Suprapubic skin (tissue), 4 donors: ENCODE results near the gene HACD2. TPM values are rescaled to one million over a fixed set of nuclear protein-coding genes. Genes with fewer than 3 reads are reported as not detected.

Experiments used
- DNase-seq, 2 donors: peaks; one replicate each; pipeline ENCODE4 v3.0.0-alpha.2; 2019; ENCODE audit warnings: low spot score in 2 of 2
- H3K27ac ChIP-seq: fragments of 200-600 bp; sonication (generic); one replicate; pipeline ENCODE4 v1.5.1; 2019
- H3K27me3 ChIP-seq: fragments of 200-600 bp; sonication (generic); one replicate; pipeline ENCODE4 v1.5.1; 2019
- H3K36me3 ChIP-seq: fragments of 200-600 bp; sonication (generic); one replicate; pipeline ENCODE4 v1.5.1; 2019
- H3K4me1 ChIP-seq: fragments of 200-600 bp; sonication (generic); one replicate; pipeline ENCODE4 v1.5.1; 2019
- H3K4me3 ChIP-seq: fragments of 200-600 bp; sonication (generic); one replicate; pipeline ENCODE4 v1.5.1; 2019; ENCODE audit warnings: mild to moderate bottlenecking
- H3K9me3 ChIP-seq: fragments of 200-600 bp; sonication (generic); one replicate; pipeline ENCODE4 v1.5.1; 2019
- CTCF ChIP-seq, 2 donors: fragments of 200-600 bp in 1 of 2; fragments of 450-650 bp in 1 of 2; sonication (generic) in 1 of 2; IDR thresholded peaks; one replicate each; pipeline ENCODE4 v1.5.1; 2016 to 2019; ENCODE audit warnings: antibody characterized with exemption in 2 of 2, mild to moderate bottlenecking in 1 of 2, moderate library complexity in 1 of 2
- EP300 ChIP-seq: sonication (generic); formaldehyde crosslinking; IDR thresholded peaks from one replicate; pipeline ENCODE4 v1.6.1; 2017; ENCODE audit warnings: antibody characterized with exemption
- POLR2A ChIP-seq, 2 donors: fragments of 450-650 bp; IDR thresholded peaks; one replicate each; pipeline ENCODE4 v1.6.1; 2017; ENCODE audit warnings: antibody characterized with exemption in 2 of 2, mild to moderate bottlenecking in 2 of 2, moderate library complexity in 2 of 2
- POLR2AphosphoS5 ChIP-seq, 3 donors: sonication (generic); formaldehyde crosslinking; IDR thresholded peaks; one replicate each; pipeline ENCODE4 v1.6.1; 2017; ENCODE audit warnings: antibody characterized with exemption in 3 of 3
- WGBS: methylation state at CpG from one replicate; pipeline ENCODE4 v1.1.5; 2018; 5-methylcytosine and 5-hydroxymethylcytosine counted together
- total RNA-seq, 4 donors: library from RNA; depleted of rRNA; stranded (reverse); fragments of >200 nt; gene quantifications; one replicate each; pipeline ENCODE4 v1.1.0, GENCODE V29; 2016

Gene HACD2
- total RNA-seq, 4 donors from 2014 or later = 38.5 to 76.3 (median 52.6) TPM

GRCh38 chr3:123467046-123467445 is 117.8 kb downstream of the HACD2 start:
- peaks cover 3% of the 10 kb centered on the region for H3K27me3 ChIP-seq
- no peaks in the 10 kb centered on the region for H3K4me1 ChIP-seq
- H3K4me3 ChIP-seq = no peak overlapping the region
- H3K9me3 ChIP-seq = no peaks in the 10 kb centered on the region
- WGBS = 76% methylated on average over 5 of the region's 5 CpGs
- TF ChIP-seq POLR2A (IDR thresholded peaks at IDR 0.05) (no peak), EP300 (no peak), POLR2AphosphoS5 (IDR thresholded peaks at IDR 0.05) (no peak), CTCF (IDR thresholded peaks at IDR 0.05) (no peak)
- no peak for DNase-seq
- no peaks in the 10 kb centered on the region for H3K36me3 ChIP-seq
- no peak overlapping the region for H3K27ac ChIP-seq

- Histone ChIP-seq H3K36me3 (no peaks in the 10 kb centered on the region), H3K27ac (no peak overlapping the region), H3K27me3 (peaks cover 3% of the 10 kb centered on the region), H3K4me1 (no peaks in the 10 kb centered on the region), H3K9me3 (no peaks in the 10 kb centered on the region), H3K4me3 (no peak overlapping the region)
- TF ChIP-seq POLR2AphosphoS5 (IDR thresholded peaks at IDR 0.05) (no peak), CTCF (IDR thresholded peaks at IDR 0.05) (no peak), EP300 (no peak), POLR2A (IDR thresholded peaks at IDR 0.05) (no peak)
- 50% methylated on average over 7 of the region's 7 CpGs for WGBS
- no peak for DNase-seq
These were observed 120.6 kb downstream of the HACD2 start for GRCh38 chr3:123464211-123464610.

- DNase-seq = no peak
- H3K27ac ChIP-seq = no peak overlapping the region
- no peak overlapping the region for H3K4me3 ChIP-seq
- no peak for TF ChIP-seq CTCF (IDR thresholded peaks at IDR 0.05)
- no peak for TF ChIP-seq POLR2AphosphoS5 (IDR thresholded peaks at IDR 0.05)
- no peak for TF ChIP-seq EP300
- no peak for TF ChIP-seq POLR2A (IDR thresholded peaks at IDR 0.05)
- no peaks in the 10 kb centered on the region for H3K9me3 ChIP-seq
- WGBS = 30% methylated on average over 8 of the region's 8 CpGs
- no peaks in the 10 kb centered on the region for H3K36me3 ChIP-seq
- H3K27me3 ChIP-seq = peaks cover 11% of the 10 kb centered on the region
- no peaks in the 10 kb centered on the region for H3K4me1 ChIP-seq
These were observed 125.0 kb downstream of the HACD2 start for GRCh38 chr3:123459862-123460261.

- H3K36me3 ChIP-seq = no peaks in the 10 kb centered on the region
- H3K4me1 ChIP-seq = no peaks in the 10 kb centered on the region
- no peak for TF ChIP-seq EP300
- no peak for DNase-seq
- H3K27me3 ChIP-seq = peaks cover 10% of the 10 kb centered on the region
- WGBS = 91% methylated on average over 5 of the region's 5 CpGs
- no peak overlapping the region for H3K4me3 ChIP-seq
- no peak overlapping the region for H3K27ac ChIP-seq
- no peaks in the 10 kb centered on the region for H3K9me3 ChIP-seq
These were observed 126.6 kb downstream of the HACD2 start for GRCh38 chr3:123458255-123458654.

GRCh38 chr3:123457841-123458240 is 127.0 kb downstream of the HACD2 start:
- H3K36me3 ChIP-seq = no peaks in the 10 kb centered on the region
- no peak overlapping the region for H3K27ac ChIP-seq
- no peak for DNase-seq
- 100% methylated on average over 1 of the region's 1 CpG for WGBS
- H3K27me3 ChIP-seq = peaks cover 8% of the 10 kb centered on the region
- H3K9me3 ChIP-seq = no peaks in the 10 kb centered on the region
- no peak overlapping the region for H3K4me3 ChIP-seq
- TF ChIP-seq POLR2AphosphoS5 (IDR thresholded peaks at IDR 0.05) = no peak
- TF ChIP-seq POLR2A (IDR thresholded peaks at IDR 0.05) = no peak
- no peak for TF ChIP-seq EP300
- no peak for TF ChIP-seq CTCF (IDR thresholded peaks at IDR 0.05)
- no peaks in the 10 kb centered on the region for H3K4me1 ChIP-seq

GRCh38 chr3:123453675-123454074 is 131.2 kb downstream of the HACD2 start:
- Histone ChIP-seq H3K4me3 (no peak overlapping the region), H3K27me3 (peaks cover 33% of the 10 kb centered on the region), H3K9me3 (no peaks in the 10 kb centered on the region), H3K27ac (no peak overlapping the region), H3K36me3 (no peaks in the 10 kb centered on the region), H3K4me1 (peaks cover 17% of the 10 kb centered on the region)
- no peak for DNase-seq
- WGBS = 40% methylated on average over 3 of the region's 3 CpGs
- TF ChIP-seq POLR2AphosphoS5 (IDR thresholded peaks at IDR 0.05) (no peak), EP300 (no peak), CTCF (IDR thresholded peaks at IDR 0.05) (no peak), POLR2A (IDR thresholded peaks at IDR 0.05) (no peak)
